ENCODE data around the gene CES1.

GRCh38 chr16:55842369-55843104 lies 9.6 kb upstream of the CES1 start:
- TF ChIP-seq, protein P1, sequence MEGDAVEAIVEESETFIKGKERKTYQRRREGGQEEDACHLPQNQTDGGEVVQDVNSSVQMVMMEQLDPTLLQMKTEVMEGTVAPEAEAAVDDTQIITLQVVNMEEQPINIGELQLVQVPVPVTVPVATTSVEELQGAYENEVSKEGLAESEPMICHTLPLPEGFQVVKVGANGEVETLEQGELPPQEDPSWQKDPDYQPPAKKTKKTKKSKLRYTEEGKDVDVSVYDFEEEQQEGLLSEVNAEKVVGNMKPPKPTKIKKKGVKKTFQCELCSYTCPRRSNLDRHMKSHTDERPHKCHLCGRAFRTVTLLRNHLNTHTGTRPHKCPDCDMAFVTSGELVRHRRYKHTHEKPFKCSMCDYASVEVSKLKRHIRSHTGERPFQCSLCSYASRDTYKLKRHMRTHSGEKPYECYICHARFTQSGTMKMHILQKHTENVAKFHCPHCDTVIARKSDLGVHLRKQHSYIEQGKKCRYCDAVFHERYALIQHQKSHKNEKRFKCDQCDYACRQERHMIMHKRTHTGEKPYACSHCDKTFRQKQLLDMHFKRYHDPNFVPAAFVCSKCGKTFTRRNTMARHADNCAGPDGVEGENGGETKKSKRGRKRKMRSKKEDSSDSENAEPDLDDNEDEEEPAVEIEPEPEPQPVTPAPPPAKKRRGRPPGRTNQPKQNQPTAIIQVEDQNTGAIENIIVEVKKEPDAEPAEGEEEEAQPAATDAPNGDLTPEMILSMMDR (IDR thresholded peaks at IDR 0.05), result peak; percentile 37 to 82 (median 54)
- no peak for TF ChIP-seq POLR2A (IDR thresholded peaks at IDR 0.05)
